C4-2B (cell line): ENCODE data around the gene VRTN.

Experiments used
- ZFX ChIP-seq: fragments of 450-650 bp; IDR thresholded peaks from 2 replicates; pipeline ENCODE4 v1.6.1; 2017
- TF ChIP-seq, protein P1 (sequence below): fragments of 450-650 bp; conservative IDR thresholded peaks from 2 replicates; pipeline ENCODE4 v1.5.1; 2017; ENCODE audit warnings: mild to moderate bottlenecking

DNA sequence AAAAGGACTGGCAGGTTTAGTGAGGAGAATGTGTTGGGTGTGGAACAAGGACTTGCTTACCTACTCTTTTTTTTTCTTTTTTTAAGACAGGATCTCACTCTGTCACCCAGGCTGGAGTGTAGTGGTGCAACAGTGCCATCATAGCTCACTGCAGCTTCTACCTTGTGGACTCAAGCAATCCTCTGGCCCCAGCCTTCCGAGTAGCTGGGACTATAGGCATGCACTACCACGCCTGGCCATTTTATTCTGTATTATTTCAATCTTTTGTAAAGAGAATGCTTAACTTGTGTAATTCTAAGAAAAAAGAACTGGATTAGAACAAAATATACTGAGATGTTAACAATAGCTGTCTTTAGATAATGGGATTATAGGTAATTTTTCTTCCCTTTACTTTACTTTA, 1.9 kb upstream of the VRTN start:
- TF ChIP-seq, protein P1, sequence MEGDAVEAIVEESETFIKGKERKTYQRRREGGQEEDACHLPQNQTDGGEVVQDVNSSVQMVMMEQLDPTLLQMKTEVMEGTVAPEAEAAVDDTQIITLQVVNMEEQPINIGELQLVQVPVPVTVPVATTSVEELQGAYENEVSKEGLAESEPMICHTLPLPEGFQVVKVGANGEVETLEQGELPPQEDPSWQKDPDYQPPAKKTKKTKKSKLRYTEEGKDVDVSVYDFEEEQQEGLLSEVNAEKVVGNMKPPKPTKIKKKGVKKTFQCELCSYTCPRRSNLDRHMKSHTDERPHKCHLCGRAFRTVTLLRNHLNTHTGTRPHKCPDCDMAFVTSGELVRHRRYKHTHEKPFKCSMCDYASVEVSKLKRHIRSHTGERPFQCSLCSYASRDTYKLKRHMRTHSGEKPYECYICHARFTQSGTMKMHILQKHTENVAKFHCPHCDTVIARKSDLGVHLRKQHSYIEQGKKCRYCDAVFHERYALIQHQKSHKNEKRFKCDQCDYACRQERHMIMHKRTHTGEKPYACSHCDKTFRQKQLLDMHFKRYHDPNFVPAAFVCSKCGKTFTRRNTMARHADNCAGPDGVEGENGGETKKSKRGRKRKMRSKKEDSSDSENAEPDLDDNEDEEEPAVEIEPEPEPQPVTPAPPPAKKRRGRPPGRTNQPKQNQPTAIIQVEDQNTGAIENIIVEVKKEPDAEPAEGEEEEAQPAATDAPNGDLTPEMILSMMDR = no peak
- no peak for TF ChIP-seq ZFX
